Measurements from ENCODE around the gene C2CD3. TPM values are rescaled to one million over a fixed set of nuclear protein-coding genes. Genes with fewer than 3 reads are reported as not detected.

Gene C2CD3, protein sequence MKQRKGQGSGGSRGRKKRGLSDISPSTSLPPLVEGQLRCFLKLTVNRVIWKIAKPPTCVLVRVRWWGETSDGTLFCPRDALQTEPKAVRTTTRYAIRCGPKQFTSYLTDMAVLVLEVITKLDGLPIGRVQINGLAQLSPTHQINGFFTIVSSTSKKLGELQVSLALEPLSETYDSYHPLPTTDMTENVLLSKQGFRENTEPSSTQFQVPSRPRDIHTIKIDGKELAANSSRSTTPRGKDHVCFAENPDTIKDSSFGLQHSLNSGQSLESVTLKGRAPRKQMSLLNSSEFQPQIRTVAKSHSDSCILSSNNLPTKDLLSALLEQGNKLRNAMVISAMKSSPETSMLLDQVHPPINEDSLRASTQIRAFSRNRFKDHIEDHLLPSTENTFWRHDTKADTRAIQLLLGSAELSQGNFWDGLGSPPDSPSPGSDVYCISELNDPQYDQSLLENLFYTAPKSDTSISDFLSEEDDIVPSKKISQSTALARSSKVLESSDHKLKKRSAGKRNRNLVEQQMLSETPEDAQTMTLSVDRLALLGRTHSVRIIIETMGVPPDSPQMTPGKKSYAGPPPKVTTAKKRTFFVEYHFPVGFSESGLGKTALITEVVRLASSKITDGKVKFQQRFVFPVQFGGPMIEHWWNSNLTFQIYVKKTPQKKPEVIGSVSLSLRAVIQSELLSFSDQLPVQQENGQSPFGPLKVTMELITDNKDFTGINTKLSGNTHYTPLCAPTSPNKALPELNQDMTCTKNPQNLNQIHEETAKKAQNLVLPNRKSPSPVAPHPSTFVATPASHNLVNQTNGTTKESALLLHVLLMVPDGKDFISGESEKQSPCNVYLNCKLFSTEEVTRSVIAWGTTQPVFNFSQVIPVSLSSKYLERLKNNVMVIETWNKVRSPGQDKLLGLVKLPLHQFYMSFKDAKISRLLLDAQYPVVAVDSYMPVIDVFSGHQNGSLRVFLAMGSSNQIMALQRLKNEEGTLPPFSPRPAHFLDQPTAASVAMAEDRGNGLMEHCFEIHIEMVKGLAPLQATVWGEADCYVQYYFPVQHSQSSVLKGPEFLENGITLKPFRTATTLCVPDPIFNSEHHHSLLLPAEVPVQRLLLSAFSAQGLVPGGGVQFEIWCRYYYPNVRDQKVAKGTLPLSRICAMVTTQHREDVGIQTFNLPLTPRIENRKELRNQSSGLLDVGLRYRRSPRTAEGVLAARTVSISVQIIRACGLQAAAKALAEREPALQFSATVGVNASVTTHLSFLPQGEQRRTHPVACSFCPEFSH (N-terminal part only)
- total RNA-seq (2013) = 10.3 TPM
- polyA plus RNA-seq = 10 to 100 TPM in 1 of 3 donors, 1 to 10 TPM in 1, under 1 TPM in 1; 0.87 to 12.1 (median 2.9) TPM
- 12.6 and 15.4 TPM in 2 replicates for polyA minus RNA-seq
- 10.6 to 48.6 (median 27.4) reads per million in 11 experiments for total RNA-seq

DNA sequence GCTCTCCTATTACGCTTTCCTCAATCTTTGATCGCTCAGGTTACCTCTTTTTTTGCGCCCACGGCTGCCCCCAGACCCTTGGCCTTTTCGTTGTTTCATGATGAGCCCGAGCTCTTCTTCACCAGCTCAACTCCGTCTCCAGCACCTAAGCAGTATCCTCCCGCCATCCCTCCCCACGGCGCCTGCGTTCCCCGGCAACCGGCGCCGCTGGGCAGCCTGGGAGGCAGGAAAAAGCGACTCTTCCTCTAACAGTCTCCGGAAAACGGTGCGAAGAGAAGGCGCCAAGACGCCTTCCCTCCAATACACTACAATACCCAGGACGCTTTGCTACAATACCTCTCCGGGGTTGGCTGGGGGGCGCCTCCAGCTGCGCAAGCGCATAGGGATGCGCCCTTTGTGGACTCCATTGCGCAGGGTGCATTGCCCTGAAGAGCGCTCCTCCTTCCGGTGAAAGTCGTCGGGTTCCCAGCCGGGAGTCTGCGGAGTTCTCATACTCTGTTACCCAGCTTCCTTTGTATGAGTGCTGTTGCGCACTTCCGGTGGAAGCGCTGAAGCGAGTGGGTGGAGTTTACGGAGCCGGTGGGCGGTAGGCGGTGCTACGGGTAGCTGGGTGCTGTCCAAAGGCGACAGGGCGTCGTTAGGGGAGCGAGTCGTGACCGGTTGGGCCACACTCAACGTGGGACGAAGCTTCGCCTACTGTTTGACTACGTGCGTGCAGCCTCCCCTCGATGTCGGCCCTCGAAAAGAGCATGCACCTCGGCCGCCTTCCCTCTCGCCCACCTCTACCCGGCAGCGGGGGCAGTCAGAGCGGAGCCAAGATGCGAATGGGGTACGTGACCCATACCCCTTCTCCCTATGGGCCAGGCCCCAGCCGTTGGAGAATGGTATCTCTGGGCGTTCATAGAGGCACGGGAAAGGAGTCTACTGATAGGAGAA lies at the start of gene C2CD3, which contains the start of gene PPME1:
Gene C2CD3 (minus strand): TSS at position 309 of the 936 bp plus-strand sequence. CDS start 210 bp downstream, at position 99.
Gene PPME1 (plus strand): TSS at position 596 of the 936 bp plus-strand sequence. CDS start 133 bp downstream, at position 729.
- Histone ChIP-seq H4K20me1 (ENCODE audit: insufficient read depth, low read length) (no peaks in the 10 kb centered on the region), H3K27me3 (ENCODE audit: control insufficient read depth in 2 of 2, insufficient read depth in 2 of 2, low read length in 2 of 2) (no peaks in the 10 kb centered on the region), H2AFZ (ENCODE audit: insufficient read depth, low read depth, low read length, poor library complexity, severe bottlenecking) (peak within 1 kb of the TSS; percentile 99), H3K9ac (ENCODE audit: insufficient read depth, low read length, poor library complexity, severe bottlenecking) (peak within 1 kb of the TSS; percentile 68), H3K79me2 (ENCODE audit: insufficient read depth, low read length) (peaks cover 29% of the 10 kb centered on the region), H3K4me3 (replicated peaks in 1 of 3; ENCODE audit: low read depth in 2 of 3, low read length in 3 of 3) (peak within 1 kb of the TSS; percentile 75 to 96 (median 81)), H3K36me3 (replicated peaks in 1 of 2; ENCODE audit: control insufficient read depth in 1 of 2, insufficient read depth in 2 of 2, low read length in 2 of 2) (peaks cover 18 to 26% of the 10 kb centered on the region in 2 donors), H3K27ac (ENCODE audit: low read depth in 1 of 2, low read length in 2 of 2) (peak within 1 kb of the TSS; percentile 73 to 90), H3K9me3 (replicated peaks in 1 of 2; ENCODE audit: control insufficient read depth in 1 of 2, insufficient read depth in 1 of 2, low read length in 2 of 2) (no peaks in the 10 kb centered on the region), H3K4me2 (replicated peaks; ENCODE audit: extremely low read depth, low read length, poor library complexity, severe bottlenecking) (peak within 1 kb of the TSS; percentile 96), H3K4me1 (ENCODE audit: control insufficient read depth in 1 of 2, insufficient read depth in 2 of 2, low read length in 2 of 2) (peaks cover 20 to 24% of the 10 kb centered on the region in 2 donors)
- H3K9me3 Mint-ChIP-seq = no peaks in the 10 kb centered on the region
- no peak within 1 kb of the TSS for H3K27ac Mint-ChIP-seq
- DNase-seq = peak; percentile 99
- WGBS (ENCODE audit: insufficient coverage) = under 1% methylated on average over 62 of the region's 68 CpGs
- TF ChIP-seq, protein P1, sequence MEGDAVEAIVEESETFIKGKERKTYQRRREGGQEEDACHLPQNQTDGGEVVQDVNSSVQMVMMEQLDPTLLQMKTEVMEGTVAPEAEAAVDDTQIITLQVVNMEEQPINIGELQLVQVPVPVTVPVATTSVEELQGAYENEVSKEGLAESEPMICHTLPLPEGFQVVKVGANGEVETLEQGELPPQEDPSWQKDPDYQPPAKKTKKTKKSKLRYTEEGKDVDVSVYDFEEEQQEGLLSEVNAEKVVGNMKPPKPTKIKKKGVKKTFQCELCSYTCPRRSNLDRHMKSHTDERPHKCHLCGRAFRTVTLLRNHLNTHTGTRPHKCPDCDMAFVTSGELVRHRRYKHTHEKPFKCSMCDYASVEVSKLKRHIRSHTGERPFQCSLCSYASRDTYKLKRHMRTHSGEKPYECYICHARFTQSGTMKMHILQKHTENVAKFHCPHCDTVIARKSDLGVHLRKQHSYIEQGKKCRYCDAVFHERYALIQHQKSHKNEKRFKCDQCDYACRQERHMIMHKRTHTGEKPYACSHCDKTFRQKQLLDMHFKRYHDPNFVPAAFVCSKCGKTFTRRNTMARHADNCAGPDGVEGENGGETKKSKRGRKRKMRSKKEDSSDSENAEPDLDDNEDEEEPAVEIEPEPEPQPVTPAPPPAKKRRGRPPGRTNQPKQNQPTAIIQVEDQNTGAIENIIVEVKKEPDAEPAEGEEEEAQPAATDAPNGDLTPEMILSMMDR (IDR thresholded peaks at IDR 0.05) = peak; percentile 31
- no peak within 1 kb of the TSS for H3K4me3 Mint-ChIP-seq
- H3K36me3 Mint-ChIP-seq = peaks cover 19 to 24% of the 10 kb centered on the region in 2 donors
- H3K27me3 Mint-ChIP-seq (ENCODE audit: low read depth in 3 of 3) = no peaks in the 10 kb centered on the region
- intact Hi-C loops (cut with micrococcal nuclease) = loop anchor here (5.0 to 10.0 kb wide), 2 partner anchors 189 to 206 kb away; partner anchors contain the start of gene UCP2 (in 1 of the 2)
- H3K4me1 Mint-ChIP-seq = peaks cover 5% of the 10 kb centered on the region

All from CD14-positive monocyte (primary cell).